ENCODE data around the gene BRI3. TPM values are rescaled to one million over a fixed set of nuclear protein-coding genes. Genes with fewer than 3 reads are reported as not detected.
"Not testable (repeated sequence)": the region's sequence is repeated elsewhere in the genome, so short reads cannot be mapped to it uniquely, and the experiment has no call there.

The BRI3 gene
- total RNA-seq, 1 donor from 2014 or later: 22.2 TPM

- no peaks in the 10 kb centered on the region for H3K4me1 ChIP-seq
- no peak overlapping the region for H3K9ac ChIP-seq
- DNase-seq (ENCODE audit: low spot score): no peak
- Mint-ChIP-seq H3K27ac (no peak overlapping the region), H3K4me1 (peaks cover 2% of the 10 kb centered on the region), H3K4me3 (no peak overlapping the region), H3K9me3 (peaks cover 2% of the 10 kb centered on the region), H3K36me3 (peaks cover 19% of the 10 kb centered on the region), H3K27me3 (ENCODE audit: insufficient read depth, low read depth) (peaks cover 2% of the 10 kb centered on the region)
- no peaks in the 10 kb centered on the region for H3K9me3 ChIP-seq (ENCODE audit: low read depth)
- H3K4me2 ChIP-seq: no peak overlapping the region
- no peaks in the 10 kb centered on the region for H3K36me3 ChIP-seq
- H3K27me3 ChIP-seq: no peaks in the 10 kb centered on the region
- H2AFZ ChIP-seq (replicated peaks): no peak overlapping the region
- no peaks in the 10 kb centered on the region for H4K20me1 ChIP-seq (ENCODE audit: low read depth)
- no peaks in the 10 kb centered on the region for H3F3A ChIP-seq (ENCODE audit: low read depth)
- H3K79me2 ChIP-seq (ENCODE audit: low read depth): no peaks in the 10 kb centered on the region
- H3K4me3 ChIP-seq: no peak overlapping the region
- no peak overlapping the region for H3K27ac ChIP-seq
- TF ChIP-seq EZH2 (IDR thresholded peaks at IDR 0.05) (no peak), CTCF (IDR thresholded peaks at IDR 0.05) (no peak), EZH2phosphoT487 (IDR thresholded peaks at IDR 0.05) (no peak)
Measured at GRCh38 chr7:98312201-98312600, 30.7 kb downstream of the BRI3 start.

- no peak overlapping the region for H3K4me3 ChIP-seq
- H3K4me3 Mint-ChIP-seq: no peak overlapping the region
- H3K9ac ChIP-seq: no peak overlapping the region
- H3K4me2 ChIP-seq: no peak overlapping the region
- H3F3A ChIP-seq (ENCODE audit: low read depth): no peaks in the 10 kb centered on the region
- H3K27me3 ChIP-seq: no peaks in the 10 kb centered on the region
- no peaks in the 10 kb centered on the region for H4K20me1 ChIP-seq (ENCODE audit: low read depth)
- no peak overlapping the region for H3K27ac Mint-ChIP-seq
- peaks cover 6% of the 10 kb centered on the region for H3K9me3 Mint-ChIP-seq
- H2AFZ ChIP-seq (replicated peaks): no peak overlapping the region
- TF ChIP-seq EZH2 (IDR thresholded peaks at IDR 0.05) (no peak), CTCF (IDR thresholded peaks at IDR 0.05) (no peak), EZH2phosphoT487 (IDR thresholded peaks at IDR 0.05) (no peak)
- no peaks in the 10 kb centered on the region for H3K4me1 ChIP-seq
- no peak overlapping the region for H3K27ac ChIP-seq
- peaks cover 28% of the 10 kb centered on the region for H3K36me3 Mint-ChIP-seq
- H3K9me3 ChIP-seq (ENCODE audit: low read depth): no peaks in the 10 kb centered on the region
- peaks cover 2% of the 10 kb centered on the region for H3K4me1 Mint-ChIP-seq
- peaks cover 2% of the 10 kb centered on the region for H3K27me3 Mint-ChIP-seq (ENCODE audit: insufficient read depth, low read depth)
- H3K36me3 ChIP-seq: no peaks in the 10 kb centered on the region
- no peaks in the 10 kb centered on the region for H3K79me2 ChIP-seq (ENCODE audit: low read depth)
- no peak for DNase-seq (ENCODE audit: low spot score)
Measured at GRCh38 chr7:98314469-98314868, 33.0 kb downstream of the BRI3 start.

DNA sequence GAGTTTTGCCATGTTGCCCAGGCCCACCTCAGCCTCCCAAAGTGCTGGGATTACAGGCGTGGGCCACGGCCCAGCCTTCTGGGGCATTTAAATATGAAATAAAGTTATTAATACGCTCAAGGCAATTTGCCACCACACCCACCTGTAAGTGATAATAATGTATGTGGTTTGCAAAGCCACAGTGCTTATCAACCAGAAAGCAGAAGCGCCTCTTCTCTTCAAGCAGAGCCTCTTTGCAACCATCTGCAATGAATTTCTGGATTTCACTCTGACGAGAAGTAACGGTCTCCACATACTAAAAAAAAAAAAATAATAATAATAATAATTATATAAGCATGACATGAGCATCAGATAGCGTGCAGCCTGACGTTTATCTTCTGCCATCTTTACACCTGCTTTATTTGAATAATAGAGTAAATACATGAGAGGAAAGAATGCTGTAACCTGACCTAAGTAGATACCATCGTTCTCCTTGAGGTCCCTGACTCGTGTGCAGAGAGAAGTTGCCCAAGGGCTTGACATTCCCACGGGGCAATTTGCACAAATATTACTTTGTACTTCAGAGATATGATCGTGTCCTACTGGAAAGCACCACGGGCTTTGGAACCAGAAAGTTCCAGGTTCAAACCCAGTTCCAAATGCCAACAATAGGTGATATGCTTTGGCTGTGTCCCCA lies 34.0 kb downstream of the BRI3 start:
- H3K27me3 Mint-ChIP-seq (ENCODE audit: insufficient read depth, low read depth): no peaks in the 10 kb centered on the region
- TF ChIP-seq CTCF (IDR thresholded peaks at IDR 0.05) (no peak), EZH2phosphoT487 (IDR thresholded peaks at IDR 0.05) (no peak), EZH2 (IDR thresholded peaks at IDR 0.05) (no peak)
- H3K27ac Mint-ChIP-seq: no peak overlapping the region

DNA sequence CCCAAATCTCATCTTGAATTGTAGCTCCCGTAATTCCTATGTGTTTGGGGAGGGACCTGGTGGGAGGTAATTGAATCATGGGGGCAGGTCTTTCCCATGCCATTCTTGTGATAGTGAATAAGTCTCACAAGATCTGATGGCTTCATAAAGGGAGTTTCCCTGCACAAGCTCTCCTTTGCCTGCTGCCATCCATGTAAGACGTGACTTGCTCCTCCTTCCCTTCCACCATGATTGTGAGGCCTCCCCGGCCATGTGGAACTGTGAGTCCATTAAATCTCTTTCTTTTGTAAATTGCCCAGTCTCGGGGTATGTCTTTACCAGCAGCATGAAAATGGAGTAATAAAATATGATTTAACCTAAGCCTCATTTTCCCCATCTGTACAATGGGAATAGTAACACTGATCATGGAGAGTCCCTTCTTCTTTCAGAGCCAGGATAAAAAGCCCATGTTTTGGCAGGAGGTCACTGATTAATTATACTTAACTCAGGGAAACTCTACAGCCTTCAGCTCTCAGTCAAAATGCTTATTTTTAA lies 34.6 kb downstream of the BRI3 start:
- not testable (repeated sequence) for H3F3A ChIP-seq (ENCODE audit: low read depth); H3K27ac ChIP-seq; H4K20me1 ChIP-seq (ENCODE audit: low read depth); H3K4me2 ChIP-seq; H2AFZ ChIP-seq (replicated peaks); H3K27me3 ChIP-seq; H3K4me3 Mint-ChIP-seq; H3K79me2 ChIP-seq (ENCODE audit: low read depth); H3K4me1 Mint-ChIP-seq; H3K27ac Mint-ChIP-seq; DNase-seq (ENCODE audit: low spot score); H3K27me3 Mint-ChIP-seq (ENCODE audit: insufficient read depth, low read depth); H3K9me3 ChIP-seq (ENCODE audit: low read depth); H3K4me1 ChIP-seq; H3K4me3 ChIP-seq; H3K9me3 Mint-ChIP-seq; H3K36me3 ChIP-seq; H3K9ac ChIP-seq
- peaks cover 28% of the 10 kb centered on the region for H3K36me3 Mint-ChIP-seq

More for the DNA sequence above, 34.0 kb downstream of the BRI3 start:
- Mint-ChIP-seq H3K36me3 (peaks cover 28% of the 10 kb centered on the region), H3K9me3 (peaks cover 6% of the 10 kb centered on the region), H3K4me3 (no peak overlapping the region), H3K4me1 (peaks cover 2% of the 10 kb centered on the region)
- Histone ChIP-seq H3K9me3 (ENCODE audit: low read depth) (no peaks in the 10 kb centered on the region), H3K4me2 (no peak overlapping the region), H3K4me1 (no peaks in the 10 kb centered on the region), H3K4me3 (no peak overlapping the region), H3K27ac (no peak overlapping the region), H3K9ac (no peak overlapping the region), H3K79me2 (ENCODE audit: low read depth) (no peaks in the 10 kb centered on the region), H3K27me3 (no peaks in the 10 kb centered on the region), H3F3A (ENCODE audit: low read depth) (no peaks in the 10 kb centered on the region), H4K20me1 (ENCODE audit: low read depth) (no peaks in the 10 kb centered on the region), H2AFZ (replicated peaks) (no peak overlapping the region), H3K36me3 (no peaks in the 10 kb centered on the region)
- no peak for DNase-seq (ENCODE audit: low spot score)
